GM18858 (cell line): ENCODE measurements around the gene LYPD6B.

Experiments used
- ATAC-seq: cut with Tn5 transposase; IDR thresholded peaks from one replicate; pipeline ENCODE4 v1.9.1; 2021; ENCODE audit not compliant: unreplicated experiment

LYPD6B gene, protein sequence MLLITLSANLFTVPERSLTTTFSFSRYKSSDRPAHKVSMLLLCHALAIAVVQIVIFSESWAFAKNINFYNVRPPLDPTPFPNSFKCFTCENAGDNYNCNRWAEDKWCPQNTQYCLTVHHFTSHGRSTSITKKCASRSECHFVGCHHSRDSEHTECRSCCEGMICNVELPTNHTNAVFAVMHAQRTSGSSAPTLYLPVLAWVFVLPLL

DNA sequence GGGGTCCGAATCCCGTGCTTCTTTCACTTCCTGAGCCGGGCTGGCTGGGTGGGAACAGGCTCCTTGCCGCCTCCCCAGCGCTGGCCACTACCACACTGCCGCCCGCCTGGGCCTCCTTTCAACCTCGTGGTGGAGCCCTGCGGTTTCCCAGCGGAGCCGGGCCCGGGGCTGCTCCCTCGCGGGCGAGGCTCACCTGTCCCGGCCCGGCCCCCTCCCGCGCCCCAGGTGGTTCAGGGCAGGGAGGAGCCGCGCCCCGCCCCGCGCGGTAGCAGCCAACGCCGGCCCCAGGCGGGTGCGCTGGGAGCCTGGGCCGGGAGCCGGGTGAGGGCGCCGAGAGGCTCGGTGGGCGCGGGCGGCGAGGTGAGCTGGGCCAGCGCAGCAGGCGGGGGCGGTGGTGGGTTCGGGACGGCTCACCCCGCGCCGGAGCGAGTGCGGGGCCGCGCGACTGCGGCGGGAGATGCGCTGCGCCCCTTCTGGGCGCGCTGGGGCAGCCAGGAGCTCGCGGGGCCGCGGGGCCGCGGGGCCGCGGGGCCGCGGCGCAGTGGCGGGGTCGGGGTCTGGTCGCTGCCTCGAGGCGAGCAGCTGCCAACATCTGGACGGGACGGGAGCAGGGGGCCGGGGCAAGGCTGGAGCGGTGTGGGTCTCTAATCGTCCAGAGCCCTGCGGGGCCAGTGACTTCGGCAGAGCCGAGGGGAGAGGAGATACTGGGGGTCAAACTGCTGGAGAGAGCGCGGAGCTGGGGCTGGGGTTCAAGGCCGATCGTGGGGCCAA, at the start of gene LYPD6B:
TSS of gene LYPD6B (plus strand) at position 258 of the 771 bp plus-strand sequence. CDS start 92,250 bp downstream, outside the sequence.
- peak; percentile 51 for ATAC-seq

- ATAC-seq, result peak; percentile 82
These were observed 48.5 kb upstream of the LYPD6B start for GRCh38 chr2:148989882-148990493.

GRCh38 chr2:148990968-148991367, 47.5 kb upstream of the LYPD6B start:
- ATAC-seq, result no peak

GRCh38 chr2:148992448-148992847, 46.1 kb upstream of the LYPD6B start:
- ATAC-seq, result no peak

DNA sequence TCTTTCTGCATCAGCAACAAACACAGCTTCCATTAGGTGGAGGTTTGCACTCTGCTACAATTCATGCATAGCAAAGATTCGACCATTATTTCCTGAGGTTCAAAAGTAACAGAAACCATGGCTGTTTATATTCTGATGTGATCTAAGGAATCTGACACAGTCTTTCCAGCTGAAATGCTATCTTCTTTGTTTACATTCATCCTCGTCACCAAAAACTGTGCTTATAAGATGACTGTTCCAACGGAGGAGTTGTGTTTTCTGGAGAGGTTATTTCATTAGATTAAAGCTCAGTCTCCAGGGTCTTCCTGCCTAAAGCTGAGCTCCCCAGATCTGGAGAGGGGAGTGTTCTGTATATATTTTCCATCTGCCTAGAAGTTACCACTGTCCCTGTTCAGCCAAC, 45.1 kb upstream of the LYPD6B start:
- ATAC-seq, result no peak

DNA sequence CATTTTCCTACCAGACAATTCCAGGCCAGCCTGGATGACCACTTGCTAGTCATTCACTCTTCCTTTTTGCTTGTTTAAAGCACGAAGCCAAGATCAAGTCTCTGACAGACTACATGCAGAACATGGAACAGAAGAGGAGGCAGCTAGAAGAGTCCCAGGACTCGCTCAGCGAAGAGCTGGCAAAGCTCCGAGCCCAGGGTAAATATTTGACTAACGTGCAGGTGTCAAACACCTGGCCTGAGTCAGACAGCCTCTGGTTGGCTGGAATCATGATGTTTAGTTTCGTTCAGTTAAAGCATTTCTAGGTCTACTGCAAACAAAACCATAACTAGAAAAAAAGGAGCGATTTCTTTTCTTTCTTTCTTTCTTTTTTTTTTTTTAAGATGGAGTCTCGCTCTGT, 44.2 kb upstream of the LYPD6B start:
- ATAC-seq, result no peak

DNA sequence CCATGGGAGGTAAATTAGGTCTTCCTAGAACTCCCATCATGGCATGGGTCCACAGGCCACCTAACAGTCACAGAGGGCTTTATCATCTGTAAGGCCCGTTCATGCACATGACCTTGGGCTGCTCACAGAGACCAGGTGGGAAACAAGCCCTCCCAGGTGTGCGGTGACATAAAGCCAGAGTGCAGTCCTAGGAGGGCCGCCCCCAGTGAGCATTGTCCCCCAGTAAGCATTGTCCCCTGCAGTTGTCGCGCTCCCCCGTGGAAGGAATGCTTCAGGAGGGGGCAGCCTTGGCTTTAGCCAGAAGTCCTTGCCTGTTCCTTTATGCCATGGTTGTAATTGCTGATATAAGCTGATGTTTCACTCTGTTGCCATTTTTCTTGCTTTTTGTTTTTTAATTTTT, 41.7 kb upstream of the LYPD6B start:
- ATAC-seq, result no peak

DNA sequence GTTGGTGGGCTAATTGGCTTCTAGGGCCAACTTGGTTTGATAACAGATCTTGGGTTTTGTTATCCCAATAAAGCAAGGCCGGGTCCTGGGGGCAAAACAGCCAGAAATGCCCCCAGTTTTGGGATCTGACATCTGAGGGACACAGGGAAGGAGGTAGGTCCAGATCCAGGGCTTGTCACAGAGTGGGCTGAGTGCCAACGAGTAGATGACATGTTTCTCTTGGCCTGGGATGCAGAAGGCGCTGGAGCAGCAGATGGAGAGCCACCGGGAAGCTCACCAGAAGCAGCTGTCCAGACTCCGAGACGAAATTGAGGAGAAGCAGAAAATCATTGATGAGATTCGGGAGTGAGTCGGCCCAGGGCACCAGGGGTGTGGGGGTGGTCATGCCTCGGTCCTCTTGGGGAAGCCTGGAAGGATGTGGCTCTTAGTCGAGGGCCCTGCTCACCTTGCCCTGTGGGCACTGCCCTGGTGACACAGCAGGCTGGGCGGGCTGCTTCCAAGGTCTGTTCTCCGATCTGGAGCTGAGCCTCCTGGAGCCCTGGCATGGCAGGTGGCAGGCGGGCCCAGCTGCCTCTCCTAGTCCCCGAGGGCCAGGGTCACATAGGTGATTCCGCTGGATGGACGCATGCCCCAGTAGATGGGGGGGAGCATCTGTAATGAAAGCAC, 40.2 kb upstream of the LYPD6B start:
- no peak for ATAC-seq

DNA sequence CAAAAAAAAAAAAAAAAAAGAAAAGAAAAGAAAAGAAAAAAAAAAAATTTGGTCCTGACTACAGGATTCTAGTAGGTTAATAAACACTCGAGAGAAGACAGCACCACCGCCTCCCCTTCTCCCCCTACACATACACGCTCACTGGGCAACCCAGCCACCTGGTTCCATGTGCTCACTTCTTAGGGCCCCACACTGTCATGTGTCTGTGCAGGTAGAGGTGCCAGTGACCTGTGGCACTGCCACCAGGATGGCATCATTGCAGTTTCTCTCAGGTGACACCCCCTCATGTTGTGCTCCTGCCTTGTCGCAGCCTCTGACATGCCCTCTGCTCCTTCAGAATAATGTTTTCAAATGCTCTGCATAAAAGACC, 39.7 kb upstream of the LYPD6B start:
- no peak for ATAC-seq

DNA sequence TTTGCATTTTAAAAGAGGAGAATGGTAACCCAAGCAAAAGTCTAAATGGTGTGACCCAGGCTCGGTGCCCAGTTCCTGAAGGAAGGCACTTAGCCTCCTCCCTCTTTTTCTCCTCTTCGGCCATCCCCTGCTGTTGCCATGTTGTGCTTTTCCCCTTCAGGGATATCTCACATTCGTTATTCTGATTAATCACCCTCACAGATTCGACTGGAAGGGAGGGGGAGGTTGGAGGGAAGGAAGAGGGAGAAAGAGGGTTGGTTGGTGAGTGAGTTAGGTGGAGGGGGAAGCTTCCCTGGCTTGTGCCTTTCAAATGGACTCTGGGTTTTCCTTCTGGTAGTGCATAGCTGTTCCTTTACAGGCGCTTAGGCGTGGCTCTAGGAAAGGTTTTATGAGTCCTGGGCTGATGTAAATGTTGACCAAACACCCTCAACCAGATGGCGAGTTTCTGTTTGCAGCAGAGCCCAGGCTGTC, 39.0 kb upstream of the LYPD6B start:
- ATAC-seq, result no peak

DNA sequence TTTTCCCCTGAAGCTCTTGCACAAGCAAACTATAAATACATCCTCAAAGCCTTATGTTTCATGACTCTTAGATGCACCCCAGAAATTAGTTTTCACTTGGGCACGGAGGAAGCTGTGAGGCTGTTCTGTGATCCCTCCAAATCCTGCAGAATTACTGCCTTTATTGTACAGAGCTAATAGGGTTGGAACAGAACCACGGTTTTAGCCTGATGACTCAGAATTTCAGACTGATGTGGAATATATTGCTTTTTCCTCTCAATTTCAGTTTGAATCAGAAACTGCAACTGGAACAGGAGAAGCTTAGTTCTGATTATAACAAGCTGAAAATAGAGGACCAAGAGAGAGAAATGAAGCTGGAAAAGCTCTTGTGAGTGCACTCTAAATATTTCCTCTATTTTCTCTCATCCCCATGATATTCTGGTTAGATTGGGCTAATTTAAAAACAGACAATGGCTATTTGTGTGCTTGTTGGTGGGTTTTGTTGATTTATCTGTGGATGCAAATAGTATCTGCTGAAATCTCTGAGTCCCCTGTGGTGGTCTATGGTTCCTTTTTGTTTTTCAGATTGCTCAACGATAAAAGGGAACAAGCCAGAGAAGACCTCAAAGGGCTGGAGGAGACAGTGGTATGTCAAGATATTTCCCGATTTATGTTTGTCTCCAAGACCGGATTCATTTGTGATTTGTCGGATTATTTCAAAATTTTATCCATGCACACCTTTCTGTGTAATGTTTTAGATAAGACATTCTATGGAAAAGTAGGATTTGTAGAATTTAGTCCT, 38.2 kb upstream of the LYPD6B start:
- no peak for ATAC-seq

GRCh38 chr2:149001496-149001895, 37.0 kb upstream of the LYPD6B start:
- ATAC-seq, result no peak

GRCh38 chr2:149002378-149002890, 36.1 kb upstream of the LYPD6B start:
- no peak for ATAC-seq

DNA sequence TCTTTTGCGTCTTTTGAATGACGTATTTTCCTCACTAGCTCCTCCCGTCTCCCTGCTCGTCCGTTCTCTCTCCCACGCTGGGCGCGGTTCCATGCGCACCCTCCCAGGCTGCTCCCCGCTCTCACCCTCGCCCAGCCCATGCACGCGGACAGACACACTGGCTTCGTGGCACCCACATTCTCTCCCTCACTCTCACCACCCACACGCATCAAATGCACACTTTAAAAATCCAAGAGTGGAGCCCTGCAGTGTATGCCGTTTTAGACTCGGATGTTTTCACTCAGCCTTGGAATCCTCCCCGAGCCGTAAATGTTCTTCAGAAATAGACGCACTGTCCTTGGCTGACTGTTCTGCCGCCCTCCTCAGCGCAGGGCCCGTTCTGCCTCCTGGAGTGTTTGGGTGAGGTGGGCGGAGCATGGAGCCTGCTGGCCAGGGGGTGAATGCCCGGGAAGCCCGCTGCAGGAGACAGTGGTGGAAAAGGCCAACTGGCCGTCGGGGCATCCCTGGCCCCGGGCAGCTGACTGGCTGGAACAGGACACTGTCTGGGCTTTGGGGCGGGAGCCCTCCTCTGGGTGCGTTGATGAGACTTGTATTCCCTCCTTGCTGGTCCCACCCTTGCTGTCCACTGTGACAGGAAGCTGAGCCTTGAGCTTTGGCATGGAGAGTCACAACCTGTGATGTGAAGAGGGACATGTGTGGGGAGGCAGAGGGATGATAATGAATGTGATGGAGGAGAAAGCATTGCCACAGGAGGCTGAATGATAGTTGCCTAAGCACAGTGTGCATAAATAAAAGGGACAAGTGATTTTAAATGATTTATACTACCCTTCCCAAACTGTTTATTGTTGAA, 35.4 kb upstream of the LYPD6B start:
- no peak for ATAC-seq

DNA sequence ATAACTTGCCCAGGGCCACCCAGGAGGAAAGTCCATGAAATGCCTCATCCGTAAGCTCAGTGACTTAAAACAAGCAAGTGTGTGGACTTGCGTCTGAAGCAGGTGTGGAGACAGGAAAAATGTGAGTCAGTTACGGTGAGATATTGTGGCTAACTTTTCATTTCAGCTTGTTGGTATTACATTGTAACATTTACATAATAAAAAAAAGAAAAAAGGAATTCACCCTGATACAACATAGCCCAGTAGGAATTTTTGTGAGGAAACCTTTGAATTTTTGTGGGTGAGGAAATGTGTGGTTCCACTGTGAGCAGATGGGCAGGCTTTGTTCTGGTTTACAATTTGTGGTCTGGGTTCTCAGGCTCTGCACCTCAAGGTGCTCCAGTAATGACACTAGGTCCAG, 33.7 kb upstream of the LYPD6B start:
- ATAC-seq, result no peak

- ATAC-seq, result no peak
These were observed 32.9 kb upstream of the LYPD6B start for GRCh38 chr2:149005471-149006077.

DNA sequence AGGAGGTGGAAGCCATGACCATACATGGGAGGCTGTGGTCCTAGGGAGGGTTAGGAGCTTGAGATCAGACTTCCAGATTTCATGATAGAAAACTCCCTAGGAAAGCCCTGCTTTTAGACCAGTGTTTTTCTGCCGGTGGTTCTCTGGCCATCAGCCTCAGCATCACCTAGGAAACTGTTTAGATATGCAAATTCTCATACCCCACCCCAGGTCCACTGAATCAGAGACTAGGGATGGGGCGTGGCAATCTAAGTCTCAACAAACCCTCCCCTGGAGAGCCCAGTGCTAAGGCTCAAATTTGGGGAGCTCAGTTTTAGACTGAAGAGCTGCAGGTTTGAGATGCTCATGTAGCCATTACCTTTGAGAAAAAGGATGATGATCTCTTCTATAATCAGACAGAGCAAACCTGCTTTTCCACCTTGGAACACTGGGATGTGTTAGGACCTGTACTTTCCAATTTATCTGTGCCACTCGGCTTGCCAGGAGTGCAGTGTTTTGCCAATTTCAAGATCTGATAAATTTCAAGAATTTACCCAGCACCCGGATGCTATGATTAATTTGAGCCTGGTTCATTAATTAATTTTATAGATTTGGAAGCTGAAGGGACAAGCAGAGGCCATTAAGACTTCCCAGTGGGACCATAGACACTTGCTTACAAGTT, 31.5 kb upstream of the LYPD6B start:
- ATAC-seq, result no peak

DNA sequence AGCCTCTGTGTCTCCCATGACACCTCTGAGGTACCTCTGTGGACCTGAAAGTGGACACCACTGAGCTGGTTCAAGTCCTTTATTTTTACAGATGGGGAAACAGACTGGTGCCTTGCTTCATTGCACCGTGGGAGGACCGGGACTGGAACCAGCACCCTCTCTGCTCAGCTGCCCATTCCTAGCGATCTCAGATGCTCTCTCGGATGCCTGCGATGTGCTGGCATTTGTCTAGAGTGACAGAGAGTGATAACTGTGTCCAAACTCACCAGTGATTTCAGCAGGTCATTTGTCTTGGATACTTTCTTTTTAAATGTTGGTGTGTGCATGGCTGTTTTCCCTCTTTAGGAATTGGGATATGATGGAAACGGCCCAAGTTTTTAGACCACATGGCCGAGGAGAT, 30.1 kb upstream of the LYPD6B start:
- ATAC-seq, result no peak
